Measurements from ENCODE around the gene LINC00237. TPM values are rescaled to one million over a fixed set of nuclear protein-coding genes. Genes with fewer than 3 reads are reported as not detected.
A peak's percentile ranks its signal among the peaks of the same experiment; 100 is the strongest.

Gene LINC00237
- total RNA-seq, 2 donors from 2014 or later, result 2.0 TPM; not detected in 1

DNA sequence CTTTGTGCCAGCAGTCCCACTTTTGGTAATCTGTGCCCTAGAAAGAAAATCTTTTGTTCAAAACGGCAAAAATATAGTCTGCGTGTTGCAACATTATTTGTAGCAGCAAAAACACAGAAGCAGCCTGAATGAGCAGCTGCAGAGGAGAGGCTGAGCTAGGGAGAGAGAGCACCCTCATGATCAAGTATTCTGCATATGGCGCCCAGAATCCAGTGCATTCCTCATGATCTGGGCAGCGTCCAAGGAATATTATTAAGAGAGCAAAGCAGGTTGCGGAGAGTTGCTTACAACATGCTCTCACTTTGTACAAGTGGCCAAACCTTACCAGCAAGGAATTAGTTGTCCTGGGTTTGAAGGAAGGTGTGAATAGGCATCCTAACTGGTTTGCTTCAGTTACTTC lies 45.6 kb upstream of the LINC00237 start:
- Histone ChIP-seq H3K36me3 (ENCODE audit: control insufficient read depth, insufficient read depth, low read length) (no peaks in the 10 kb centered on the region), H3K4me1 (ENCODE audit: control insufficient read depth, insufficient read depth, low read length) (no peaks in the 10 kb centered on the region), H3K9ac (ENCODE audit: extremely low read depth, low read length, poor library complexity, severe bottlenecking) (no peak overlapping the region), H3K27me3 (ENCODE audit: control insufficient read depth, insufficient read depth, low read length, poor library complexity, severe bottlenecking) (no peaks in the 10 kb centered on the region), H3K27ac (ENCODE audit: low read depth, low read length) (no peak overlapping the region), H3K9me3 (ENCODE audit: control insufficient read depth, low read length) (no peaks in the 10 kb centered on the region), H3K4me3 (ENCODE audit: low read length) (no peak overlapping the region)
- Mint-ChIP-seq H3K27ac (no peak overlapping the region), H3K36me3 (ENCODE audit: low read depth) (peaks cover 14% of the 10 kb centered on the region), H3K4me1 (peaks cover 4% of the 10 kb centered on the region), H3K4me3 (no peak overlapping the region), H3K27me3 (ENCODE audit: insufficient read depth) (no peaks in the 10 kb centered on the region), H3K9me3 (peaks cover 1% of the 10 kb centered on the region)
- TF ChIP-seq, protein P1, sequence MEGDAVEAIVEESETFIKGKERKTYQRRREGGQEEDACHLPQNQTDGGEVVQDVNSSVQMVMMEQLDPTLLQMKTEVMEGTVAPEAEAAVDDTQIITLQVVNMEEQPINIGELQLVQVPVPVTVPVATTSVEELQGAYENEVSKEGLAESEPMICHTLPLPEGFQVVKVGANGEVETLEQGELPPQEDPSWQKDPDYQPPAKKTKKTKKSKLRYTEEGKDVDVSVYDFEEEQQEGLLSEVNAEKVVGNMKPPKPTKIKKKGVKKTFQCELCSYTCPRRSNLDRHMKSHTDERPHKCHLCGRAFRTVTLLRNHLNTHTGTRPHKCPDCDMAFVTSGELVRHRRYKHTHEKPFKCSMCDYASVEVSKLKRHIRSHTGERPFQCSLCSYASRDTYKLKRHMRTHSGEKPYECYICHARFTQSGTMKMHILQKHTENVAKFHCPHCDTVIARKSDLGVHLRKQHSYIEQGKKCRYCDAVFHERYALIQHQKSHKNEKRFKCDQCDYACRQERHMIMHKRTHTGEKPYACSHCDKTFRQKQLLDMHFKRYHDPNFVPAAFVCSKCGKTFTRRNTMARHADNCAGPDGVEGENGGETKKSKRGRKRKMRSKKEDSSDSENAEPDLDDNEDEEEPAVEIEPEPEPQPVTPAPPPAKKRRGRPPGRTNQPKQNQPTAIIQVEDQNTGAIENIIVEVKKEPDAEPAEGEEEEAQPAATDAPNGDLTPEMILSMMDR (conservative IDR thresholded peaks at IDR 0.05), result no peak
- DNase-seq, result no peak
- 92 to 96% methylated on average over 4 to 5 of the region's 5 CpGs for WGBS, 2 experiments (ENCODE audit: insufficient coverage in 1 of 2, insufficient read length in 1 of 2)

DNA sequence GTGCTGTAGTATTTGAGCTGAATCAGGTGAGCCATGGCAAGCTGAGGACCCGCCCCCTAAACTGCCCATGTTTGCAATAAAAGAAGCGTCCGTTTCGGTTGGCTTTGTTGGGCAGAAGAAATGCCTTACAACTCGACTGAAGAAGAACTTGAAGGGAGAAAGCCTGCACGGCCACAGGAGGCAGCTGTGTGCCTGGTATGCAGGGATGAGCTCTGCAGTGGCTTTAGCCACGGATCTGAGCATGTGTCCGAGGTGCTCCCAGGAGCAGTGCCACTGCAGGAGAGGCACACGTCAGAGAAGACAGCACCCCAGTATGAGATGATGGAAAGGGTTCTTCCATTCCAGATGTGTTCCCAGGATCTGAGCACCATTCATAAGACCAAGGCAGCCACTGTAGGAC lies 43.2 kb upstream of the LINC00237 start:
- no peak overlapping the region for H3K27ac ChIP-seq (ENCODE audit: low read depth, low read length)
- no peaks in the 10 kb centered on the region for H3K9me3 Mint-ChIP-seq
- H3K9me3 ChIP-seq (ENCODE audit: control insufficient read depth, low read length), result no peaks in the 10 kb centered on the region
- H3K36me3 ChIP-seq (ENCODE audit: control insufficient read depth, insufficient read depth, low read length), result no peaks in the 10 kb centered on the region
- H3K4me1 ChIP-seq (ENCODE audit: control insufficient read depth, insufficient read depth, low read length), result no peaks in the 10 kb centered on the region
- WGBS, 2 experiments (ENCODE audit: insufficient coverage in 1 of 2, insufficient read length in 1 of 2), result 80 to 84% methylated on average over 8 to 9 of the region's 9 CpGs
- no peak overlapping the region for H3K9ac ChIP-seq (ENCODE audit: extremely low read depth, low read length, poor library complexity, severe bottlenecking)
- no peaks in the 10 kb centered on the region for H3K27me3 ChIP-seq (ENCODE audit: control insufficient read depth, insufficient read depth, low read length, poor library complexity, severe bottlenecking)
- peaks cover 7% of the 10 kb centered on the region for H3K36me3 Mint-ChIP-seq (ENCODE audit: low read depth)
- TF ChIP-seq, protein P1 (conservative IDR thresholded peaks at IDR 0.05), result peak; percentile 52
- no peak overlapping the region for H3K4me3 ChIP-seq (ENCODE audit: low read length)
- H3K4me1 Mint-ChIP-seq, result peaks cover 4% of the 10 kb centered on the region
- no peak overlapping the region for H3K4me3 Mint-ChIP-seq
- H3K27ac Mint-ChIP-seq, result no peak overlapping the region
- no peaks in the 10 kb centered on the region for H3K27me3 Mint-ChIP-seq (ENCODE audit: insufficient read depth)
- peak; percentile 52 for DNase-seq

DNA sequence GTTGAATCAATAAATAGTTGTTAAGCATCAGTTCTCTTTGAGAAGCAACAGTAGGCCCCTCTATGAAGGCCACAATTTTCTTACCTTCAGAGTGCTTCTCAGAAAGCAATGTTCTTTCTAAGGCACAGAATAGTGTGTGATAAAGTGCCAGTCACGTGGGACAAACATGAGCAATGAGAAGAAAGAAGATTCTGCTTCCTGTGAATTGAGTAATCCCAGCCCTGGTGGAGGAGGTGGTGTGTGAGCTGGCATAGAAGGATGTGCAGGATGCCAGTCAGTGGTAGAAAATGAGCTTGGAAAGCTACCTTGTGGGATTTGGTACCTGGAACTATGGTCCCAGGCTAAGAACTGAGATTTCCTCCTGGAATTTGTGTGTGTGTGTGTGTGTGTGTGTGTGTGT lies 41.4 kb upstream of the LINC00237 start:
- no peaks in the 10 kb centered on the region for H3K9me3 Mint-ChIP-seq
- 71 to 93% methylated on average over 1 of the region's 1 CpG for WGBS, 2 experiments (ENCODE audit: insufficient coverage in 1 of 2, insufficient read length in 1 of 2)
- no peak overlapping the region for H3K9ac ChIP-seq (ENCODE audit: extremely low read depth, low read length, poor library complexity, severe bottlenecking)

More for the DNA sequence above, 41.4 kb upstream of the LINC00237 start:
- Histone ChIP-seq H3K4me3 (ENCODE audit: low read length) (no peak overlapping the region), H3K9me3 (ENCODE audit: control insufficient read depth, low read length) (no peaks in the 10 kb centered on the region), H3K27me3 (ENCODE audit: control insufficient read depth, insufficient read depth, low read length, poor library complexity, severe bottlenecking) (no peaks in the 10 kb centered on the region), H3K4me1 (ENCODE audit: control insufficient read depth, insufficient read depth, low read length) (no peaks in the 10 kb centered on the region), H3K27ac (ENCODE audit: low read depth, low read length) (no peak overlapping the region), H3K36me3 (ENCODE audit: control insufficient read depth, insufficient read depth, low read length) (no peaks in the 10 kb centered on the region)
- no peak for DNase-seq
- TF ChIP-seq, protein P1 (conservative IDR thresholded peaks at IDR 0.05), result no peak
- no peaks in the 10 kb centered on the region for H3K4me1 Mint-ChIP-seq
- H3K27ac Mint-ChIP-seq, result no peak overlapping the region
- peaks cover 7% of the 10 kb centered on the region for H3K36me3 Mint-ChIP-seq (ENCODE audit: low read depth)
- no peak overlapping the region for H3K4me3 Mint-ChIP-seq
- H3K27me3 Mint-ChIP-seq (ENCODE audit: insufficient read depth), result no peaks in the 10 kb centered on the region

Measured in endodermal cell (in vitro differentiated cells).